ENCODE measurements around the gene FAM209B.
"Not testable (repeated sequence)": the region's sequence is repeated elsewhere in the genome, so short reads cannot be mapped to it uniquely, and the experiment has no call there.

The FAM209B gene, protein sequence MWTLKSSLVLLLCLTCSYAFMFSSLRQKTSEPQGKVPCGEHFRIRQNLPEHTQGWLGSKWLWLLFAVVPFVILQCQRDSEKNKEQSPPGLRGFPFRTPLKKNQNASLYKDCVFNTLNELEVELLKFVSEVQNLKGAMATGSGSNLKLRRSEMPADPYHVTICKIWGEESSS

GRCh38 chr20:56532946-56533345, at the start of gene FAM209B:
Gene FAM209B, plus strand, starts transcription at chr20:56533246. Its CDS starts 96 bp downstream, at chr20:56533342.
- not testable (repeated sequence) for DNase-seq

DNA sequence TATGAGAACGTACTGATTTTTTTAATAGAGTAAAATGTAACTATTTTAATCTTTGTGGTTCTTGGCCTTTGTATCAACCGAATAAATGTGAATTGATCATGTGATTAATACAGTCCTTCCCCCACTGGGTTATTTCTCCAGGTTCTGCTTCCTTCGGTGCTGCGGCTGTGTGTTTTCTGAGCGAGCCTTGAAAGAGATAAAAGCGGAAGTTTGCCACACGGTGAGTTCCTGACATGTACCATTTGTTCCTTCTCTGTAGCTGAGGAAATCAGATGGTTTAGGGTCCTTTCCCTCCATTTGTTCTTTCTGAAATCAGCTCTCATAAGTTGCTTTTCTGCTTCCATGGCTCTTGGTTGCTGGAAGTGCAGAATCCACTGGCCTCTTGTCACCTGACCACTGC, 49.1 kb upstream of the FAM209B start:
- no peak for DNase-seq

- DNase-seq: no peak
Observed at GRCh38 chr20:56487216-56487615, 45.8 kb upstream of the FAM209B start.

DNA sequence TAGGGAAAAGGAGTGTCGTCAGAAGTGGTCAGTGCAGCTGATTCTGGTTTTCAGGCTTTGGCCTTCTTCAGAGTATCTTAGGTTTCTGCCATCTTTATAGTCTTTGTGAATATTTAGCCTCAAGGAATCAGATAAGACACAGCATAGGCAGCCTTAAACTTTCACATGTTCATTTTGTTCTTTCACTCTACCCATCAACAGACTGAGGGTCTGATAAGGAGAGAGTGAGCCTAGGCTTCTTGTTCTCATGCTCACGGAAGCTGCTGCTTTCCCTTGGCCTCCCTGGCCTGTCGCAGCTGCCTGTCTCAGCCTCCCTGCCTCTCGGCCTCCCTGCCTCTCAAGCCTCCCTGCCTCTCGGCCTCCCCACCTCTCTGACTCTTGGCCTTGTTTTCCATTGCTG, 44.5 kb upstream of the FAM209B start:
- no peak for DNase-seq

DNA sequence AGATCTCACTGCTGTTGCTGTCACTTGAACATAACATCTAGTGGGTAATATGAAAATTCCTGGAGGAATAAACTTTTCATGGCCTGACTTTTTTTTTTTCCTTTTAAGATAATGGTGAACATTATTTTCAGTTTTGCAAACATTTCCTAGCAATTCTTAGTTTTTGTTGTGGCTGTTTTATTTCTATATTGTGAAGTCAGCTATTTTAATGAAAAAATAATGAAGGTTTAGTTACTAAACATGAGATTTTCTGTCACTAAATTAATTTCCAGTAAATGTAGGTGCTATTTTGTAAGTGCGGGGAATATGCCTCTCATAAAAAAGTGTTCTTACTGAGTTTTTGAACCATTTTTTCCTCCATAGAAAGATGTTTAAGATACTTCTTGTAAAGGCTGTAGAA, 31.9 kb upstream of the FAM209B start:
- no peak for DNase-seq

DNA sequence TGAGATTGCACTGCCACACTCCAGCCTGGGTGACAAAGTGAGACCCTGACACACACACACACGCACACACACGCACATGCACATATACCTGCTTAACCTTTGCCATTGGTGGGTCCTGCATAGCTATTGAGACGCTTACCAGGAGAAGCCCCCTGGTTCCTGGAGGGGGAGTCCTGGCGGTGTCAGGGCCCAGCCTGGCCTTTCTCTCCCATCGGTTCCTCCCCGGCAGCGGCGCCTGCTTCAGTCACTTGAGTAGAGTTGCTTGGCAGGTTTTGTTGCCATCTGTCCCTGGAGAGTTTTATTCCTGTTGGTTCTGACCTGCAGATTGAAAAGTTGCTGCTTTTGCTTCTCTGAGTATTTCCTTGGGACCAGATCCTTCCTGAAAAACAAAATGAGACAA, 29.1 kb upstream of the FAM209B start:
- no peak for DNase-seq

GRCh38 chr20:56504373-56505005, 28.6 kb upstream of the FAM209B start:
- DNase-seq: peak; percentile 49

DNA sequence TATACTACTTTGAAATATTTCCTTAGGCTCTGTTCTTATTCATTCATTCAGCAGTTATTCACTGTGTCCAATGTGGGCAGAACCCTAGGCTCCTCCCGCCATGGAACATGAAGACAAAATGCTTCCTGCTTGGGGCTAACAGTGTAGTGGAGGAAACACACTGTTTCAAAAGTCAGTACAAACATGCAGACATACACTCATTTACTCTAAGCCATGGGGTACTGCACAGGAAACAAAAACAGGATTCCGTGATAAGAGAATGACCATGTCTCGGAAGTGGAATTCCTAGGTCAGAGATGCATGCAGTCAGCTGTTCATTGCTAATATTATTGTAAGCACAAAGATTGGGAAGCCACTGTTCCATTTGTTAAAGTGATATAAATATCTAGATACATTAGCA, 26.9 kb upstream of the FAM209B start:
- DNase-seq: no peak

DNA sequence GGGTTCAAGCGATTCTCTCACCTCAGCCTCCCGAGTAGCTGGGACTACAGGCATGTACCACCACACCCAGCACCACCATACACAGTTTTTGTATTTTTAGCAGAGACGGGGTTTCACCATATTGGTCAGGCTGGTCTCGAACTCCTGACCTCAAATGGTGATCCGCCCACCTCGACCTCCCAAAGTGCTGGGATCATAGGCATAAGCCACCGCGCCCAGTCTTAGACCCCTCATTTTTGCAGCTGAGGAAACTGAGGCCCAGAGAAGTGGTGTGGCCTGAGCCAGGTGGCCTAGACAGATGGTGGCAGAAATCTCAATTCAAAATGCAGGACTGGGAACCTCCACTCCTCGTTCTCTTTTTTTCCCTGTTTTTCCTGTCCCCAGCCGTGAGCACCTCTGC, 21.1 kb upstream of the FAM209B start:
- DNase-seq: no peak

- no peak for DNase-seq
Observed at GRCh38 chr20:56513161-56514150, 19.6 kb upstream of the FAM209B start.

DNA sequence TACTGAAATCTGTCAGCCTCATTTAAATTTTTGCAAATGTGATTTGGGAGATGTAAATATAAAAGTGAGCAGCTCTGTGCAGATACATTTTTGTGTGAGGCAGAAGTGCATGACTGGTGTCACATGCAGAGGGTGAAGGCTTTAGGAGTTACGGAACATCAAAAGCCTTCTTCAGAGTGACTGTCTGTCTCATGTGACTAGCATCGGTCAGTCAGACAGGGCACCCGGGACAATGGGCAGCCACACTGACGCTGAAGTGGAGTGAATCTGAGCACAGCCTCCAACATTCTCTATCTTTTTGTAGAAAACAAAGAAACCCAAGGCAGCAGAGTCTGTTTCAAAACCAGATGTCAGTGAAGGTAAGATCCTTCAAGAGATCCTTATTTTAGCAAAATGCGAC, 16.4 kb upstream of the FAM209B start:
- no peak for DNase-seq

- DNase-seq: no peak
Observed at GRCh38 chr20:56517211-56517610, 15.8 kb upstream of the FAM209B start.

DNA sequence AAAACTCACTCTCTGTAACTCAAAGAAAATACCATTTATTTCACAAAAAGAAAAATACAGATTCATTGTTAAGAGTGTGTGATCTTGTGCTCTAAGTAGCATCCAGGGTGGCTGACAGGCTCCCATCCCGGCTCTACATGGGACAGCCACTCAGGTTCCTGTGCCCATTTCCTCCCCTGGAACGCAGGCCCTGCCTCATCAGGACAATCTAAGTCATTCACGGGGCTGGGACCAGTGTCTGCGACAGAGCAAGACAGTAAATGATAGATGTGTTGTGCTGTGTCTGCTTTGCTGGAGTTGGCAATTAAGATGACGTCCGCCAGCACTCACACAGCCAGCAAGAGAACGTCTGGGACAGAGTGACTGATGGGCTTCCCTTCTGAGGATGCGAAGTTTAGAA, 15.4 kb upstream of the FAM209B start:
- no peak for DNase-seq

DNA sequence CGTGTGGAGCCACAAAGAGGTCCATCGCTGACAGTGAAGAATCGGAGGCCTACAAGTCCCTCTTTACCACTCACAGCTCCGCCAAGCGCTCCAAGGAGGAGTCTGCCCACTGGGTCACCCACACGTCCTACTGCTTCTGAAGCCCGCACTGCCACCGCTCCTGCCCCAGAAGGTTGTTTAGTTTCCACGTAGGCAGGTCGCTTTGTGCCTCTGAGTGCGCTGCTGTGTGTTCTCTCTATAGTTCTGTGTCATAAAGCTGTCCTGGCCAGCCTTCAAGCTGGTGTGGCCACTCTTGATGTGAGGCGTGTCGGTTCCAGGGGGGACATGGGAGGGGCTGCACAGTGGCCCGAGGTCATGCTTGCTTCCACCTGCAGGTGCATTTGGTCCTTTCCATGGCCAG, 14.9 kb upstream of the FAM209B start:
- no peak for DNase-seq

DNA sequence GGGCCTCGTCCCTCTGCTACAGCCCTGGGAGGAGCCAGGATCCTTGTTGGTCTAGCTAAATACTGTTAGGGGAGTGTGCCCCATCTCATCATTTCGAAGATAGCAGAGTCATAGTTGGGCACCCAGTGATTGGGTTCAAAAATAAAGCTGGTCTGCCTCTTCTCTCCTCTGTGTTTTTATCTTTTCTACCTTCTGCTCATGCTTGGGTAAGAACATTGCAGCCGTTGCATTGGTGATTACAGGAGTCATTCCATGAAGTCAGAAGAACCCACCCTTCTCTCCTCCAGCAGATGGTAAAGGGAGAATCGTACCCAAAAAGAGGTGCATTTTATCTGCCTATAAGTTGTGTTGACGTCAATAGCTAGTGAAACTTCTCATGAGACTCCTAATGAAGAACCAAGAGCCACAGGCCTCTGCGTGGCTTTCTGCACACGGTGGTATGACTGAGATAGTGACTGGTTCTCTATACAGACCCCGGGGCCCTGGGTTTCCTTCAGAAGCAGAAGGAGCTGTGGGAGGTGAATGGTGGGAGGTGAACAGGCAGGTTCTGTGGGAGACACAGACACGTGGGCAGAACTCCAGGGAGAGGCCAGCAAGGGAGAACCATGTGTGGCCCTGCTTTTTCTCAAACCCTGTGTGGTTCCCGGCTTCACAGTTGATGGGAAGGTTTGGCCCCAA, 14.2 kb upstream of the FAM209B start:
- DNase-seq: no peak

DNA sequence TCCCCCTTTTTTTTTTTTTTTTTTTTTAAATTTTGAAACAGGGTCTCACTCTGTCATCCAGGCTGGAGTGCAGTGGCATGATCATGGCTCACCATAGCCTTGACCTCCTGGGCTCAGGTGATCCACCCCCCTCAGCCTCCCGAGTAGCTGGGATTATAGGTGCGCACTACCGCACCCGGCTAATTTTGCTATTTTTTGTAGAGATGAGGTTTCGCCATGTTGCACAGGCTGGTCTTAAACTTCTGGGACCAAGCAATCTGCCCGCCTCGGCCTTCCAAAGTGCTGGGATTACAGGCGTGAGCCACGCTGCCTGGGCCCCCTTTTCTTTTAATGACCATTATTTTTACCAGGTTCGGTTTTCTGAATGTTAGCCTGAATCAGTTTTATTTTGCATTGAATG, 13.5 kb upstream of the FAM209B start:
- DNase-seq: no peak

GRCh38 chr20:56520180-56520579, 12.9 kb upstream of the FAM209B start:
- DNase-seq: no peak

DNA sequence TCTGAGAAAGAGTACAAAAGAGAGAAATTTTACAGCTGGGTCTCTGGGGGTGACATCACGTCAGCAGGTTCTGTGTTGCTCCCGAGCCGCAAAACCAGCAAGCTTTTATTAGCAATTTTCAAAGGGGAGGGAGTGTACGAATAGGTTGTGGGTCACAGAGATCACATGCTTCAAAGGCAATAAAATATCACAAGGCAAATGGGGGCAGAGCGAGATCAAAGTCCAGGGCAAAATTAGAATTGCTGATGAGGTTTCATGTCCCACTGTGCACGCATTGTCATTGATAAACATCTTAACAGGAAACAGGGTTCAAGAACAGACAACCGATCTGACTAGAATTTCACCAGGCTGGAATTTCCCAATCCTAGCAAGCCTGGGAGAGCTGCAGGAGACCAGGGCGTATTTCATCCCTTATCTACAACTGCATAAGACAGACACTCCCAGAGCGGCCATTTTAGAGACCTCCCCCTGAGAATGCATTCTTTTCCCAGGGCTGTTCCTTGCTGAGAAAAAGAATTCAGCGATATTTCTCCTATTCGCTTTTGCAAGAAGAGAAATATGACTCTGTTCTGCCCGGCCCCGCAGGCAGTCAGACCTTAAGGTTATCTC, 12.2 kb upstream of the FAM209B start:
- not testable (repeated sequence) for DNase-seq

DNA sequence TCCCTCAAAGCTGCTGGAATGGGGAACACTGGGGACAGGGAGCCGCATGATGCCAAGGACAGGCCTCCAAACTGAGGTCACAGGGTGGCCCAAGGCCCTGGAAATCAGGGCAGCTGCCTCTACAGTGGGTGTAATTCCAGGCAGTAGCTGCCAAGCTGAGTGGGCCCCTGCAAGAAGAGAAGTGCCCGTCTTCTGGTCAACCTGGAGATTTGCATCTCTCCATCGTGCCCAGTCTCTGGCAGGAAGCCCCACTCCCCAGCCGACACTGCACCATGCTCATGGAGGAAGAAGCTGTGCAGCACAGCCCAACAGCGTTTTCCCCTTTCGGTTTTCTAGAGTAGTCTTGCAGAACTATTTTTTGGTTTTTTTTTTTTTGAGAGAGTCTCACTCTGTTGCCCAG, 10.7 kb upstream of the FAM209B start:
- no peak for DNase-seq

GRCh38 chr20:56524444-56524843, 8.6 kb upstream of the FAM209B start, which contains the start of gene FAM209A:
Gene FAM209A, plus strand, starts transcription at chr20:56524744. Its CDS starts 65 bp downstream, at chr20:56524809.
- not testable (repeated sequence) for DNase-seq

GRCh38 chr20:56527521-56527920, 5.5 kb upstream of the FAM209B start:
- DNase-seq: no peak

GRCh38 chr20:56537997-56538396, 5.0 kb downstream of the FAM209B start:
- no peak for DNase-seq

GRCh38 chr20:56540415-56540814, 7.4 kb downstream of the FAM209B start:
- no peak for DNase-seq
